Middle frontal gyrus (tissue), 1 donor: ENCODE results near the gene TEAD3.

ENCODE experiments used
- DNase-seq: peaks from one replicate; pipeline ENCODE4 v3.0.0-alpha.2; 2015; ENCODE audit warnings: low spot score; ENCODE audit errors: extremely low spot score

TEAD3 gene

DNA sequence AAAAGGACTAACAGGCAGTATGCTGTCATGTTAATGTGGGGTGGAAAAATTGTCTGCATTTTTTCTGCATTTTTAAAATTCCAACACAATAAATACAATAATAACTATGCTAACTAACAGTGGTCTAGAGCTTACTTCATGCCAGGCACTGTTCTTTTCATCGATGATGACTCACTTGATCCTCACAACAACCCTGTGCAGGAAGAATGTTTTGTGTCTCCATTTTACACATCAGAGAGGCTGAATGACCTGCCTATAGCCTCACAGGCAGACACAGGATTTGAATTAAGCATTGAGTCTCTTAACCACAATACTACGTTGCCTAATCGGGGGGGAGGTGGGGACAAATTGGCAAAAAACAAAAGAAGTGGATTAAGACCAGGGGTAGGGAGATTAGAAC is 71.6 kb downstream of the TEAD3 start:
- DNase-seq, result no peak
